ENCODE data around the gene CD300LF.
A peak's percentile ranks its signal among the peaks of the same experiment; 100 is the strongest.

Gene CD300LF

DNA sequence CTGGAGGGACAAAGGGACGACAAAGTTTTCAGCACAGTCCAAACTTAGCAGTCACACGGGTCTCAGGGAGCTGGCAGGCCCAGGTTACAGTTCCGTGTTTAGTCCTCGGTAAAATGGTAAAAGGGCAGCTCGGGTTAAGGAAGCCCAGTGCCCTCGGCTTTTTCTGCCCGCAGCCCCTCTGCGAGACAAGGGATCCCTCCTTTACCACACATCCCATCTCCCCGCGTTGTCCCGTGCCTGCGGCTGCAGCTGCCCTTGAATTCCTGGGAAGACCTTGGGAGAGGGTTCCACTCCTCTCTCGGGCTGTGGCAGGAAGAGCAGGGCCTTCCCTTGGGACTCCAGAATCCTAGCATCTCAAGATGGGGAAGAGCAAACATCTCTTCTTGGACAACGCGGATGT lies 17.1 kb upstream of the CD300LF start:
- no peak for DNase-seq (ENCODE audit: low spot score)

DNA sequence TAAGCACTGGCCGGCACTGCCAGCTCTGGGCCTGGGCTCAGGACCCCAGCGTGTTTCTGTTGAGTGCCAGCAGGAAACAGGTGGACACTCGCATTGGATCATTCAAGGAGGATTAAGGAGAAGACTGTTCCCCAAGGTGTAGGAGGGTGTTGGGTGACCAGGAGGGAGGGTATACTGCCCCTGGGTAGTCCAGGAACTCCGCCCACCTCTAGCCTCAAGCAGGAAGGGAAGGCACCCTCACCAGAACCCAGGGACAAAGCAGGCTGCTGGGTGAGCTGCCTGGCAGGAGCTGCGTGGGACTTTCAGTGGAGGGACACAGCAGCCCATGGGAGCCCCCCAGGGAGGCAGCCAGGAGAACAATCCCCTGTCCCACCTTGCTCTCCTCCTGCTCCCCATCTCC lies 16.6 kb upstream of the CD300LF start:
- DNase-seq (ENCODE audit: low spot score): no peak

DNA sequence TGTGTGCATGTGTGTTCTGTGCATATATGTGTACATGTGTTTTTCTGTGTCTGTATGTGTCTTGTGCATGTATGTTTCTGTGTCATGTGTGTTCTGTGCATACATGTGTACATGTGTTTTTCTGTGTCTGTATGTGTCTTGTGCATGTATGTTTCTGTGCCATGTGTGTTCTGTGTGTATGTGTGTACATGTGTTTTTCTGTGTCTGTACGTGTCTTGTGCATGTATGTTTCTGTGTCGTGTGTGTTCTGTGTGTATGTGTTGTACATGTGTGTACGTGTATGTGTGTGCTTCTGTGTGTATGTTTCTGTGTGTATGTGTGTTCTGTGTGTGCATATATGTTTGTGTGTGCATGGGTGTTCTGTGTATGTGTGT lies 16.0 kb upstream of the CD300LF start:
- DNase-seq (ENCODE audit: low spot score): no peak

DNA sequence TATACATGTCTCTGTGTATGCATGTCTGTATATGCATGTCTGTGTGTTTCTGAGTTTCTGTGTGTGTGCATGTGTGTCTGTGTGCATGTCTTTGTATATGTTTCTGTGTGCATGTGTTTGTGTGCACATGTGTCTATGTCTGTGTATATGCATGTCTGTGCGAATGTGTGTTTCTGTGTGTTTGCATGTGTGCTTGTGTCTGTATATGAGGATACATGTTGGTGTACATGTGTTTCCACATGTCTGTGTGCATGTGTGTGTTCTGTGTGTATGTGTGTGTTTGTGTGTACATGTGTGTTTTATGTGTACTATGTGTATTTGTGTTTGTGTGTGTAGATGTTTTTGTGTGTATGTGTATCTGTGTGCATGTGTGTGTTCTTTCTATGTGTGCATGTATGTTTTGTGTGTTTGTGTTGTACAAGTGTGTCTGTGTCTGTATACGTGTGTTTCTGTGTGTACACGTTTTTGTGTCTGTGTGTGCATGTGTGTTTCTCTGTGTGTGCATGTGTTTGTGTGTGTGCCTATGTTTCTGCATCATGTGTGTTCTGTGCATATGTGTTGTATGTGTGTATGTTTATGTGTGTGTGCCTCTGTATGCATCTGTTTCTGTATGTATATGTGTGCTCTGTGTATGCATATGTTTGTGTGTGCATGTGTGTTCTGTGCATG lies 15.4 kb upstream of the CD300LF start:
- no peak for DNase-seq (ENCODE audit: low spot score)

DNA sequence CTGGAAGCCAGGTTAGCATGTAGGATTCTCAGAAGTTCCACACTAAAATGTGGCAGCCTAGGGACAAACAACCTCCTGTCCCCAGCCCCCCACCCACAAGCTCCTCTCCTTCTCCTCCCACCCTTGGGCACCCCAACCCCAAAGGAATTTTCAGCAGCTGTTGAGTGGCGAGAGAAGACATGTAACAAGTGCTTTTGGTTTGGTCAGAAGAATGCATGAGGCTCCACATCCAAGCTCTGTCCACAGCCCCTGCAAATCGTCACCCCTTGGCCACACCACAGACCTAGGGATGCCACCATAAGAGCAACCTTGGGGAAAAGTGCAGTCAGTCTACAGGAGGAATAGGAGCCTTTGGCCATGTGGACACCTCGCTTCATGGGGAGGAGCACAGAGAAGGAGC lies 12.4 kb upstream of the CD300LF start:
- DNase-seq (ENCODE audit: low spot score): no peak

DNA sequence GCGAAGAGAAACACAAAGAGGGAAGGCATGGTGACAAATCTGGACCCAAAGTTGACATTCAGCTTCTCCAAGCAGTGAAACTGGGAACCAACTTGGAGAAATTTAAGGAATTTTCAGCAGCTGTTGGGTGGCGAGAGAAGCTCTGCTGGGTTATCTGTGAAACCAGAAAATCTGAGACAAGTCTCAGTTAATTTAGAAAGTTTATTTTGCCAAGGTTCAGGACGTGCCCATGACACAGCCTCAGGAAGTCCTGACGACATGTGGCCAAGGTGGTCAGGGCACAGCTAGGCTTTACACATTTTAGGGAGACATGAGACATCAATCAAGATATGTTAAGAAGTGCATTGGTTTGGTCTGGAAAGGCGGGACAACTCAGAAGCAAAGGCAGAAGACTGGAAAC lies 11.2 kb upstream of the CD300LF start:
- DNase-seq (ENCODE audit: low spot score): no peak

DNA sequence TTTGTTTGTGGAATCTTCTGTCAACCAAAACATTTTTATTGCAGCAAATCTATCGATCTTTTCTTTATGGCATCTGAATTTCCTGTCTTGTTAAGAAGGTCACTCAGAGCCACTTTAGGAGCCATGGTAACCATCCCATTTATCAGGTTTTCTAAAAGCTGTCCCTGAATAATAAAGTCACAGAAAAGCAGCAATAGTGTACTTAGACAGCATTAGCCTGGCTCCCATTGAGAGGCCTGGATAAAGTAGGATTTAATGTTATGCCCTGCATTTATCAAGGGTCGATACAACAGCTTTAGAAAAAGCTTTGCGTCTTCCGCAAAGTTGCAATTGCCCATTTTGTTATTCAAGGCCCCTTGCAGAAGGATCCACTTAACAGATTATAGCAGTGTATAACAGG lies 10.1 kb upstream of the CD300LF start:
- no peak for DNase-seq (ENCODE audit: low spot score)

DNA sequence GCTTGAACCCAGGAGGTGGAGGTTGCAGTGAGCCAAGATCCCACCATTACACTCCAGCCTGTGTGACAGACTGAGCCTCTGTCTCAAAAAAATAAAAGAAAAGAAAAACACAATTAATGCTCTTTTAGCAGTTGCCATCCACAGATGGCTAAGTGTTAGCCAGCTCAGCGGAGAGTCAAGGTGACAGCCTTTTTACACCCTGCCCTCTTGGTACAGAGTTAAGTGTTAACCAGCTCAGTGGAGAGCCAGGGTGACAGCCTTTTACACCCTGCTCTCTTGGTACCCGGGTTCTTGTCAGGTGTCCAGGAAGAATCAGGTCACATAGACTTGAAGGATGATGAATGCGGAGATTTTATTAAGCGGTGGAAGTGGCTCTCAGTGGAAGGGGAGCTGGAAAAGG lies 7.8 kb upstream of the CD300LF start:
- no peak for DNase-seq (ENCODE audit: low spot score)

DNA sequence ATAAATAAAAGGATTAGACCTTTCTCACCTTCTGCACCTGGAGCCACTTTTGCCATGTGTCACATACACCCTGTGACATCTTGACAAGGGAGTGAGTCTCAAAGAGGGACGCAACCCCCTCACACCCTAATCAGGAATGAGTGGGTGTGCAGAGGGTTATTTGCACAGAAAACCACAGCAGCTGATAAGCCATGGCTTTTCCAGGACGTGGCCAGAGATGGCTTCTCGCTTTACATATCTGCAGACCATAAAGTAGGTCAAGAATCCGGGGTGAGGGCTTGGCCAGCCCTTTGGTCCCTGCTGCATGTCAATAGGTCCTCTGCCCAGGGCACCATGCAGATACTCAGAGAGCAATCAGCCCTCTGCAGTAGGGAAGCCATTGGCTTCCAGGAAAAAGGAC lies 2.4 kb upstream of the CD300LF start:
- no peak for DNase-seq (ENCODE audit: low spot score)

DNA sequence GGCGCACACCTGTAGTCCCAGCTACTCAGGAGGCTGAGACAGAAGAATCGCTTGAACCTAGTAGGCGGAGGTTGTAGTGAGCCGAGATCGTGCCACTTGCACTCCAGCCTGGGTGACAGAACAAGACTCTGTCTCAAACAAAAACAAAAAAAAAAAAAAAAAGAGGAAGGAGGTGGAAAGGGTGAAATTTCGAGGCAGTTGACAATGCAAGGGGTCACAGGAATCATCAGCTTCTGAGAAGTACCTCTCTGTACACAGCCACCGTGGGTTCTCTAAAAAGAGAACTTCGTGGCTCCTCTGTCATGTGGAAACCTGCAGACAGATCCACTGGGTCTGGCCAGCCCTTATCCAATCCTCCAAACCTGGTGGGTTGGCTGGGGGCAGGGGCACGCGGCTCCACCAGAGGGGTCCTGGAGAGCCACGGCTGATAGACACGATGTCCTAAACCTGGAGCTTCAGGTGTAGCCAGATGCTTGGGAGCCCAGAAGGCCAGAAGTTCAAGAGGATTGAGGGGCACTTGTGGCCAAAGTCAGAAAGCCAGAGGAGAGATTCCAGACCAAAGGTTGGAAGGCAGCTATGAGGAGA lies 540 bp upstream of the CD300LF start:
- no peak for DNase-seq (ENCODE audit: low spot score)

DNA sequence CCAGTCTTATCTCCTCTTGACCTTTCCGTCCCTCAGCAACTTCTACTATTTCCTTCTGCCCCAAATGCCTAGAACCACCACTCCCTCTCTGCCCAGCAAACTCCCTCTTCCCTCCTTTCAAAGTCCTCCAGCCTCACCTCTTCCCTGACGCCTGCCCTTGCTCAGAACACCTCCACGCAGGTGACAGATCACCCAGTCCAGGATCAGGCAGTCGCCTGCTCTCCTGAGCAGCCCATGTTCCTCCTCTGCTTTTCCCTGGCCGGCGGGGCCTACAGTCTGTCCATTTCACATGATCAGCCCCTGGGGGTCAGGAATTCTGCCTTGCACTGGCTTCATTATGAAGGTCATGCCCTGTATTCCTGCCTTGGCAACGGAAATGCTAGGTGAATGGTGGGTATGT lies 422 bp downstream of the CD300LF start:
- no peak for DNase-seq (ENCODE audit: low spot score)

DNA sequence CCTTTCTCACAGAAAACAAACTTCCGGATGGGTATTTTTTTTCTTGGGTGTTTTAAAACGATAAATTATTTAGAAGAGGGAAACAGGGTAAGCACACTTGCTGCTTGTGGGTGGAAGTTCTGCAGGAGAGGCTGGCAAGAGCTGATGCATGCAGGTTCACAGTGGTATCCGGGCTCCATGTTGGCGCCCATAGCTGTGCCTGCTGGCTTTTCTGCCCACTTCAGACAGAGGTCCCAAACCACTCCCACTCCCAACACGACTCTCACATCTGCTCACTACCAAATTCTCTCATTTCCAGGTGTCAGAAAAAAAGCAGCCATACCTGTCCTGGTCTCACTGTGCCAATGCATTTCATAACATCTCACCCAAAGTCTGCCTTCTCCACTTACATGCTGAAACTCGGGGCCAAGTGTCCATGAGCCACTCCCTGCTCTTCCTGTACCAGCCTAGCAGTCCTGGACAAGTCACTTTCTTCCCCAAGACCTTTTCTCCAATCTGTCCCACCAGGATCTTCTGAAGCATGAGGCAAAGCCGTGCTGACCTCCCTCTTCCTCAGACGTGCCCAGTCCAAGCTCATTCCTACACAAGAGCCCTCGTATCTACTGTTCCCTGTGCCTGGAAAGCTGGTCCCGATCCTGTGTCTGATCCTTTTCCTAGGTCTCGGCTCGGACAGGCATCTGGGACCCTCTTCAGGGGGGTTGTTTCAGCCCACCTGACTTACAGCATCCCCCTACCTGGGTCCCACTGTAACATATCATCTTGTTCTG lies 1.5 kb downstream of the CD300LF start:
- no peak for DNase-seq (ENCODE audit: low spot score)

DNA sequence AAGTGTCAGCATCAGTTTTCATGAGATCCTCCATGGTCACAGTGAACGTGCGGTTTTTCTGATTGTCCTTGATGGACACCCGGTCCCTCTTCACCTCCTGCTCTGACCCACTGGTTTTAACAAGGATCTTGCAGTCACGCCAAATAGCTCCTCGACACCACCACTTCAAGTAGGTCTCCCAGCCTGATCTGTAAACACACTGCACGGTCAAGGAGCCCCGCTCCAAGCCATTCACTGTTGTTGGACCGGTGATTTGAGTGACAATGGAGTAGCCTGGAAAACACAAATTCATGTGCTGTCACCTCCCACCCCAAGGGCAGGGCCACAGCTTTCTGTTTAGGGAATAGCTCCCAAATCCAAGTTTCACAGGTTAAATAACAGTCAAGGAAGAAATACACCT lies 8.2 kb downstream of the CD300LF start:
- DNase-seq (ENCODE audit: low spot score): no peak

DNA sequence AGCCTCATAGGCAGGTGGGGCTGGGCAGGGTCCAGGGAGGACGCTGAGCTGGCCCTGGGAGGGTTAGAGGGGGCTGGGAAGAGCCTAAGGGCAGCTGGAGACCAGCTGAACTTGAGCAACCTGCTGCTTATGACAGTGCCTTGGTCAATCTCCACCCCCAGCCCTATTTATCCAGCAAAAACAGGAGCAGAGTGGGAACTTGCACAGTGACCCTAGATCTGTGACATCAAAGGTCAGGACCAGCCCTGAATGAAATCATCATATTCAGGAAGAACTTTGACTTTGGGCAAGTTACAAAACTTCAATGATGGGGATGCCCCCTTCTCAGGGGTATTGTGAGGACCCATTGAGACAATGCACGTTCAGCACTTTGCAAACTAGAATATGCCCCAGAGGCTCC lies 9.4 kb downstream of the CD300LF start:
- DNase-seq (ENCODE audit: low spot score): no peak

DNA sequence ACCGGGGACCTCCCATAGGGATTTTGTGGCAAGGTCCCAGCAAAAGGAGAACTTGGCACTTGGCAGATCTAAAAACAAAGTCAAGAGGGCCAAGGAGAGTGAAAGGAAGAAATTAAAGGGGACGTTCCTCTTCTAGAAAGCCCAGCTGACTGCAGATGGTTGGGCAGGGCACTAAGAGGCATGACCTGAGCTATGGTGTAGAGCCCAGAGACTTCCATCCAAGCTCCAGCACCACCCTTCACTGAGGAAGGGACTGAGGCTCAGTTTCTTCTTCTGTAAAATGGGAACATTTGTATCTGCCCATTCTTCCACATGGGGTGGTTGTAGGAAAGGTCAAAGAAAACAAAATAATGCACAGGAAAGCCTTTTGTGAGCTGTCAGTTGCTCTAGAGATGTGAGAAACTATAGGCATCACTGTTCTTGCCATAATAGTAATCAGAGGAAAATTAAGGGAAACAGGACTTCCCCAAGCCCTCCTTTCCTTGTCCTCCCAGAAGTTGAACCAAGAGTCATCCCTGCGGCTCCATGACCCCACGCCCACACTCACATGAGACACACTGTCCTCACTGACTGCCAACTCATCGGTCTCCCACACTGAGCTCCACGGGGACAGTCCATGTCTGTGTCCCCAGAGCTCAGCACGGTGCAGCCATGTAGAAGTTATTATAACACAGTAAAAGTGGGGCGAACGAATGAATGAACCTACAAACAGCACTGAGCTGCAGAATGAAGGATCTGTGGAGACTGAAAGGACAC lies 10.4 kb downstream of the CD300LF start:
- no peak for DNase-seq (ENCODE audit: low spot score)

DNA sequence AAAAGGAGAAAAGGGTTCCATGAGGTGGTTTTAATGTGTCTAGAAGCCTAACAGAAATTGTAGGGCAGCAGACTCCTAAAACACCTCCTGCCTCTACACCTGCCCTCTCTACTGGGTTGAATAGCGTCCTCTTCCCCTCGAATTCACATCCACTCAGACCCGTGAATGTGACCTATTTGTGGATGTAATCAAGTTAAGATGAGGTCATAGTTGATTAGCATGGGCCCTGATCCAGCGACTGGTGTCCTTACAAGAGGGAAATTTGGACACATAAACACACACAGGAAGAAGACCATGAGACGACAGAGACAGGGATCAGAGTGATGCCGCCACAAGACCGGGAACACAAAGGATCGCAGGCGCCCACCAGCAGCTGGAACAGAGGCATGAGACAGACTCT lies 13.5 kb downstream of the CD300LF start:
- DNase-seq (ENCODE audit: low spot score): no peak

DNA sequence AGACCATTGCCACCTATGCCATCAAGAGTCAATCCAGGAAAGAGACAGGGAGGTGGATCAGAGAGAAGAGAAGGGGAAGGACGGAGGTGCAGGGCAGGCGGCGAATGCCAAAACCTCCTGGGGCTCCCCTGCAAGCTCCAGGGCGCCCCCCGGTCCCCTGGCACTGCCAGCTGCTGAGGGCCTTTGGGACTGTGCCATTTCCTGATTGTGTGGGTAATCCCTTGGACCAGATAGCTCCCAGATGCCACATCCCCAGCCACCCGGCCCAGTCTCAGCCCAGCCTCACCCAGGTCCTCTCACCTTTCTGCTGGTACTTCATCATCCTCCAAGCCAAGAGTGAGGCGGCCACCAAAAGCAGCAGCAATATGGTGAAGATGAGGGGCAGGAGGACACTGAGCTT lies 14.7 kb downstream of the CD300LF start:
- DNase-seq (ENCODE audit: low spot score): no peak

DNA sequence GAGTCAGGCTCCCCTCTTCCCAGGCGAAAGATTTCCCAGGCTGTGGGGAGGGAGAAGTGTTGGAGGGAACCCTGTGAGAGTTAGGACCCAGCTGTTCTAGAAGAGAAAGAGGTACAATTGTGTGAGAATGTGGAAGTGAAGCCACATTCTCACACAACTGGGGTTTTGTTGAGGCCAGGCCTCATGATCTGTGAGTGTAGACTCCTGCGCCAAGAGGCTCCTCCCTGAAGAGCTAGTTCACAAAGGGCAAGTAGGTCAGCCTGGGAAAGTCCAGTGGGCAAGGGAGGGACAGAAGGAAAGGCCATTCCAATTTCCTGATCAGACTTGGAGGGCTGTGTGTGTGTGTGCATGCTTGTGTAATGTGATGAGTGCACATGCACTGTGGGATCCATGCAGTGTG lies 15.2 kb downstream of the CD300LF start:
- DNase-seq (ENCODE audit: low spot score): no peak

DNA sequence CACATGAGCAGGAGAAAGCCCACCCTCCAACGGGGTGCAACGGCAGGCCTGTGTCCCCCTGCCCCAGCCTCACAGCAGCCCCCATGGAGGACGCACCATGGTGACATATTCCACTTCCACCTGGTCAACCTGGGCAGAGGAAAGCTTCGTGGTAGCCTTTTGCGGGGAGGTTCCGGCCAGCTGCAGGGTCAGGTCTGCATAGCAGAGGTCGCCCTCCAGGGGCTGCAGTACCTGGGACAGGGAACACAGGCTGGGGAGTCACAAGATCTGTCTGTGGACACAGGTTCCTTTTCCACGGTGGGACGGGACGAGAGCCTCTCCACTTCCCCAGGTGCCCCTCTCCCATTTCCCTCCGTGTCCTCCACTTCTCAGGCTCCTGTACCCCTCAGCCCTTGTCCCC lies 17.1 kb downstream of the CD300LF start:
- no peak for DNase-seq (ENCODE audit: low spot score)

DNA sequence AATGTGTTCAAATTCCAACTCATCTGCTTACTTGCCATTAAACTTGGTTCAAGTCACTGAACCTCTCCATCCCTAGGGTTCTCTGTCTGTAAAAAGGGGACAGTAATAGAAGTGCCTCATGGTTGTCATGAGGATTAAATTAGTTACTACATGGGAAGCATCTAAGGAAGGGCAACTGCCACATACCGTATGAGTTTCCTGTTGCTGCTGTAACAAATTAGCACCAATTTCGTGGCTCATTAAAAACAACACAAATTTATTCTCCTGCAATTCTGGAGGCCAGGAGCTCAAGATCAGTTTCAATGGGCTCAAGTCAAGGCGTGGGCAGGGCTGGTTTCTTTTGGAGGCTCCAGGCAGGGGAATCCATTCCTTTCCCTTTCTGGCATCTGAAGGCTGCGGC lies 18.6 kb downstream of the CD300LF start:
- DNase-seq (ENCODE audit: low spot score): no peak

DNA sequence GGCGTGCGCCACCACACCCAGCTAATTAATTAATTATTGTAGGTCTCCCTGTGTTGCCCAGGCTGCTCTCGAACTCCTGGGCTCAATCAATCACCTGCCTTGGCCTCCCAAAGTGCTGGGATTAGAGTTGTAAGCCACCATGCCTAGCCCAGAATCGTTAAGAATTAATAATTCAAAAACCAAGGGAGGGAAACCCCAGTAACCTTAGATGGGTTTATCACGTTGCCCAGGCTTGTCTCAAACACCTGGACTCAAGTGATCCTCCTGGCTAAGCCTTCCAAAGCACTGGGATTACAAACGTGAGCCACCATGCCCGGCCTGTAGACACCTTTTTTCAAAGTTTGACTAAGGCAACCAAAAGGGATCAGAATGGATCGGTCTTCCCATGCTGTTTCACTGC lies 21.6 kb downstream of the CD300LF start:
- no peak for DNase-seq (ENCODE audit: low spot score)

DNA sequence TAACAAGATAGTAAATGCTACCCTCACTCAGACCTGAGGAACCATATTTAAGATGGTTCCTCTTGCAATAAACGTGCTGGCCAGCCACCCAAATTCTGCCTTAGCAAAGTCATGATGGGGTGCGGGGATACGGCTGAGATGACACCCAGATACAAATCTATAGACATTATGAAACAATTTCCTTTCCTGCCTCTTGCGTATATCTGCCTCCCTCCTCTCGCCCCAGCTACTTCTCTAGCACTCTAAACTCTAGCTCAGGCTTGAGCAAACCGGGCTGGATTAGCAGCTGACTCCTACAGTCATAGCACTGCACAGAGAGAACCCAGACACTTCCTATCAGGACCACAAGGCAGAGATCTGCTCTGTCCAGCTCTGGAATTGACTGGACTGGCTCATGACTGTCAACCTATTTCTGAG lies 22.3 kb downstream of the CD300LF start:
- peak; percentile 2 for DNase-seq (ENCODE audit: low spot score)

DNA sequence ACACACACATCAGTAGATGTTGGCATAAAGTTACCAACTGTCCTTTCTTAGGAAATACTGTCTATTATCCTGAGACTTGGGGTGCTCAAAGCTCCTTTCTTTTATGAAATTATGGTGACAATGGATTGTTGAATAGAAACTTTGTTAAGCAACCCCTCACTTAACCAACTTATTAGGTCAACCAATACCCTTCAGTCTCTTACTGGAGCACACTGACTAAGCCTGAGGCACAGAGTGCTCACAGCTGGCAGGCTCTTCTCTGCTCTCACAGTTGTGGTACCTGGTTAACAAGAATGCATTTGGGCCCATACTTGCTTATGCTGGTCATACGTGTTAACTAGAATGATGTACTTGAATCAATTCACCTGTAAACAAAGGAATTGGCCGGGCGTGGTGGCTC lies 24.8 kb downstream of the CD300LF start:
- DNase-seq (ENCODE audit: low spot score): no peak

All from RKO (cell line).